ENCODE results near the gene FIBIN.

- TF ChIP-seq POLR2A (IDR thresholded peaks at IDR 0.05; ENCODE audit: borderline replicate concordance, extremely low read depth, insufficient read depth, insufficient read length) (no peak), CTCF (IDR thresholded peaks at IDR 0.05 in 2 of 3, conservative IDR thresholded peaks at IDR 0.05 in 1 of 3; ENCODE audit: borderline replicate concordance in 1 of 3, insufficient read depth in 1 of 3, low read depth in 2 of 3, low read length in 2 of 3) (no peak), SP1 (IDR thresholded peaks at IDR 0.05; ENCODE audit: low read depth) (no peak), EZH2phosphoT487 (IDR thresholded peaks at IDR 0.05; ENCODE audit: borderline replicate concordance) (no peak)
These were observed 44.1 kb upstream of the FIBIN start for GRCh38 chr11:26949846-26950245.
